ENCODE data around the gene MAML2. TPM values are rescaled to one million over a fixed set of nuclear protein-coding genes. Genes with fewer than 3 reads are reported as not detected.

MAML2 gene
- total RNA-seq, 3 donors from 2014 or later = 45.6 to 82.8 (median 68.2) TPM

GRCh38 chr11:96294289-96294688, 48.7 kb downstream of the MAML2 start:
- no peak overlapping the region for H3K4me3 ChIP-seq
- H3K27ac ChIP-seq = peak overlapping the region; percentile 34 to 62
- TF ChIP-seq POLR2AphosphoS5 (IDR thresholded peaks at IDR 0.05) (no peak), POLR2A (IDR thresholded peaks at IDR 0.05) (no peak)
- TF ChIP-seq, protein P1, sequence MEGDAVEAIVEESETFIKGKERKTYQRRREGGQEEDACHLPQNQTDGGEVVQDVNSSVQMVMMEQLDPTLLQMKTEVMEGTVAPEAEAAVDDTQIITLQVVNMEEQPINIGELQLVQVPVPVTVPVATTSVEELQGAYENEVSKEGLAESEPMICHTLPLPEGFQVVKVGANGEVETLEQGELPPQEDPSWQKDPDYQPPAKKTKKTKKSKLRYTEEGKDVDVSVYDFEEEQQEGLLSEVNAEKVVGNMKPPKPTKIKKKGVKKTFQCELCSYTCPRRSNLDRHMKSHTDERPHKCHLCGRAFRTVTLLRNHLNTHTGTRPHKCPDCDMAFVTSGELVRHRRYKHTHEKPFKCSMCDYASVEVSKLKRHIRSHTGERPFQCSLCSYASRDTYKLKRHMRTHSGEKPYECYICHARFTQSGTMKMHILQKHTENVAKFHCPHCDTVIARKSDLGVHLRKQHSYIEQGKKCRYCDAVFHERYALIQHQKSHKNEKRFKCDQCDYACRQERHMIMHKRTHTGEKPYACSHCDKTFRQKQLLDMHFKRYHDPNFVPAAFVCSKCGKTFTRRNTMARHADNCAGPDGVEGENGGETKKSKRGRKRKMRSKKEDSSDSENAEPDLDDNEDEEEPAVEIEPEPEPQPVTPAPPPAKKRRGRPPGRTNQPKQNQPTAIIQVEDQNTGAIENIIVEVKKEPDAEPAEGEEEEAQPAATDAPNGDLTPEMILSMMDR (IDR thresholded peaks at IDR 0.05) = no peak
- intact Hi-C loops (cut with DNase I; ENCODE audit: low total_unique reads) = no loop called here
- H3K36me3 ChIP-seq = no peaks in the 10 kb centered on the region
- H3K27me3 ChIP-seq = no peaks in the 10 kb centered on the region
- DNase-seq (ENCODE audit: low spot score in 2 of 2) = no peak
- no peaks in the 10 kb centered on the region for H3K9me3 ChIP-seq
- no peaks in the 10 kb centered on the region for H3K4me1 ChIP-seq

DNA sequence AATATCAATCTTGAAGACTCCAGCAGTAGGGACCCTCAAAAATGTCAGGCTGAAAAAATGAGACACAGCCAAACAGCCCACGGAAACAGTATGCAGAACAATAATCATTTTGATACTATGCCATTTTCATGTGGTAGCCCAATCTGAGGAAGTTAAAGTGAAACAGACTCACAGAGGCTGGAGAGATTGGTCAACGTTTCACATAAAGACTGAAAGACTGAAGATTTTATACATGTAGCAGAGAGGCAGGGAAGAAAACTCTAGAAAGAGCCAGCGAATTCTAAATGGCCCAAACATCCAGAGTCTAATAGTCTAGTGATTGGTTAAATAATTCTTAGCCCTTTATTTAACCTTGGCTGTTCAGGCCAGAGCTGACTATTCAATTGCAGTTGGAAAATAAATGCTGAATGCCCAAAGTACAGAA, 49.4 kb downstream of the MAML2 start:
- no peak for DNase-seq (ENCODE audit: low spot score in 2 of 2)
- intact Hi-C loops (cut with DNase I; ENCODE audit: low total_unique reads) = no loop called here

GRCh38 chr11:96293109-96293508, 49.9 kb downstream of the MAML2 start:
- no peak for TF ChIP-seq POLR2A (IDR thresholded peaks at IDR 0.05)
- TF ChIP-seq, protein P1 (IDR thresholded peaks at IDR 0.05) = no peak
- no peak for TF ChIP-seq POLR2AphosphoS5 (IDR thresholded peaks at IDR 0.05)
- H3K36me3 ChIP-seq = no peaks in the 10 kb centered on the region
- H3K4me3 ChIP-seq = no peak overlapping the region
- peak overlapping the region; percentile 62 to 76 for H3K27ac ChIP-seq
- intact Hi-C loops (cut with DNase I; ENCODE audit: low total_unique reads) = no loop called here
- H3K27me3 ChIP-seq = no peaks in the 10 kb centered on the region
- no peak for DNase-seq (ENCODE audit: low spot score in 2 of 2)
- H3K9me3 ChIP-seq = no peaks in the 10 kb centered on the region
- H3K4me1 ChIP-seq = no peaks in the 10 kb centered on the region

More for the DNA sequence above, 49.4 kb downstream of the MAML2 start:
- no peaks in the 10 kb centered on the region for H3K36me3 ChIP-seq
- no peaks in the 10 kb centered on the region for H3K27me3 ChIP-seq
- no peak for TF ChIP-seq POLR2AphosphoS5 (IDR thresholded peaks at IDR 0.05)
- TF ChIP-seq, protein P1 (IDR thresholded peaks at IDR 0.05) = no peak
- TF ChIP-seq POLR2A (IDR thresholded peaks at IDR 0.05) = no peak
- H3K4me3 ChIP-seq = peak overlapping the region in 1 of 3 donors; percentile 29
- H3K27ac ChIP-seq = peak overlapping the region; percentile 62 to 76
- H3K4me1 ChIP-seq = no peaks in the 10 kb centered on the region
- no peaks in the 10 kb centered on the region for H3K9me3 ChIP-seq

DNA sequence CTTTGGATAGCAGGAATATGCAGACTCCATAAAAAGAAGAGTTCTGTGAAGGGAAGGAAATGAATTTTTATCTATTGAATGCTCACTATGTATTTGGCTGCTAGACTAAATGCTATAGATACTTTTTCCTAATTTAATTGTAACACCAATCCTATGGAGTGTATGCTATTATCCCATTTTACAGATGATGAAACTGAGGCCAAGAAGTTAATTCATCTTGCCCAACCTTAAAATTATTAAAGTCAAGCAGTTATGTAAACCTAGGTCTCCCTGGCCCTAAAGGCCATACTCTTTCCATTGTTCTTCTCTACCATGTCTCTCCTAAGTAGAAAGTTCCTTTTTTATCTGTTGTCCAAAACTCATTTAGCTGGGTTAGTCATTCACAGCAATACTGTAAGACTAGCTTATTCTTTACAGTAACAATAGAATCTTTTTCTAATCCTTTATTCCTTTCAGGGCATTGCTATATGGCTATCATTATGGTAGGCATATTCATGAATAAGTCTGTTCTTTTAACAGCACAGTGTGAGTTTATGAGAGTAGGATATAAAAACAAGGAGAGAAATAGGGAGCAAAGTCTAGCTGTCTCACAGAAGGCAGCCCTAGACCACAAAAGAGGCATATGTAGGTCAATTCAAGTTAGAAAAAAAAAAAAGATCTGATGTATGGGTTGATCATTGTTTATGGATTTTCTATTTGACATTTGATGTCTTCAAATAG, 50.5 kb downstream of the MAML2 start:
- intact Hi-C loops (cut with DNase I; ENCODE audit: low total_unique reads) = no loop called here
- H3K4me3 ChIP-seq = no peak overlapping the region
- no peaks in the 10 kb centered on the region for H3K27me3 ChIP-seq
- no peaks in the 10 kb centered on the region for H3K4me1 ChIP-seq
- H3K9me3 ChIP-seq = no peaks in the 10 kb centered on the region
- TF ChIP-seq, protein P1 (IDR thresholded peaks at IDR 0.05) = no peak
- TF ChIP-seq POLR2A (IDR thresholded peaks at IDR 0.05) = no peak
- TF ChIP-seq POLR2AphosphoS5 (IDR thresholded peaks at IDR 0.05) = no peak
- no peaks in the 10 kb centered on the region for H3K36me3 ChIP-seq
- H3K27ac ChIP-seq = peak overlapping the region in 1 of 2 donors; percentile 62
- DNase-seq (ENCODE audit: low spot score in 2 of 2) = no peak

DNA sequence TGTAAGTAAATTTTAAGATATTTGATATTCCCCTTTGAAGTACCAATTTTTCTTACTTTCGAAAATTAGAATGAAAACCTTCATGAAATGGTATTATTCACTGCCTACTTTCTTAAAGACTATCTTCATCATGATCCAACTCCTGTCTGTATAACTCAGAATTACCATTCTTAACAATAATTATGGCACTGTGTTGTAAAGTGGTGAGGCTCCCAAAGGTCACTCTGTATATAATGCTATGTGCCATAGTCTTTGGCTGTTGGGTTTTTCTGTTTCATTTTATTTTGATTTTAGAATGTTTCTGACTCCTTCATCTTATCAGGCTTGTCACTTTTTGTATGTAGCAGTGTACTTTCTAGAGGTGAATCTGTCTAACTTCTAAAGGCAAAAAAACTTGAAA, 52.4 kb downstream of the MAML2 start:
- TF ChIP-seq, protein P1 (IDR thresholded peaks at IDR 0.05) = no peak
- TF ChIP-seq POLR2AphosphoS5 (IDR thresholded peaks at IDR 0.05) (no peak), POLR2A (IDR thresholded peaks at IDR 0.05) (no peak)
- H3K27me3 ChIP-seq = no peaks in the 10 kb centered on the region
- no peaks in the 10 kb centered on the region for H3K4me1 ChIP-seq
- H3K9me3 ChIP-seq = no peaks in the 10 kb centered on the region
- intact Hi-C loops (cut with DNase I; ENCODE audit: low total_unique reads) = no loop called here
- H3K36me3 ChIP-seq = no peaks in the 10 kb centered on the region
- no peak overlapping the region for H3K27ac ChIP-seq
- DNase-seq (ENCODE audit: low spot score in 2 of 2) = no peak
- no peak overlapping the region for H3K4me3 ChIP-seq
